DOHH2 (cell line): ENCODE data around the gene RIPOR2.

Experiments used
- EZH2phosphoT487 ChIP-seq: fragments of 200-600 bp; sonication (generic); IDR thresholded peaks from 2 replicates; pipeline ENCODE4 v1.6.1; 2017; ENCODE audit warnings: borderline replicate concordance, mild to moderate bottlenecking, antibody characterized with exemption, low read length, moderate library complexity, mixed read lengths
- TF ChIP-seq, protein P1 (sequence below): fragments of 200-600 bp; sonication (generic); IDR thresholded peaks from one replicate; pipeline ENCODE4 v1.5.1; 2014; ENCODE audit warnings: antibody characterized with exemption, mild to moderate bottlenecking, low read depth, low read length; ENCODE audit not compliant: poor library complexity, severe bottlenecking

DNA sequence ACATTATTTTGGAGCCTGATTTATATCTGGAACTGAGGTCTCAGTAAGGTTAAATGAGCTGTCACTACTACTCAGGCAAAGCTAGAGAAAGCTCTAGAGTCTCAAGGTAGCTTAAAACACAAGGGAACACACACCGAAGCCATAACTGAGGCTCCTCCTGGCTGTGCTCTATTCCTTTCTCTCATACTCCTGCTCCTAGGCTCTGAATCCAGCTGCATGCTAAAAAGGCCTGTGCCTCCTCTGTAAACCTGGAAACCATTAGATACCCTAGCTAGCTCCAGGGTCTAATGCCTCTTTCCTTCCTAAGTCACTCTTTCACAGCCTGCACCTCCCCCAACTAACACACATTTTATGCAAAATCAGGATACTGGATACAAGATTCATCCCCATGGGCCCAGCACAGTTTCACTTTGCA lies 17.1 kb downstream of the RIPOR2 start:
- TF ChIP-seq, protein P1, sequence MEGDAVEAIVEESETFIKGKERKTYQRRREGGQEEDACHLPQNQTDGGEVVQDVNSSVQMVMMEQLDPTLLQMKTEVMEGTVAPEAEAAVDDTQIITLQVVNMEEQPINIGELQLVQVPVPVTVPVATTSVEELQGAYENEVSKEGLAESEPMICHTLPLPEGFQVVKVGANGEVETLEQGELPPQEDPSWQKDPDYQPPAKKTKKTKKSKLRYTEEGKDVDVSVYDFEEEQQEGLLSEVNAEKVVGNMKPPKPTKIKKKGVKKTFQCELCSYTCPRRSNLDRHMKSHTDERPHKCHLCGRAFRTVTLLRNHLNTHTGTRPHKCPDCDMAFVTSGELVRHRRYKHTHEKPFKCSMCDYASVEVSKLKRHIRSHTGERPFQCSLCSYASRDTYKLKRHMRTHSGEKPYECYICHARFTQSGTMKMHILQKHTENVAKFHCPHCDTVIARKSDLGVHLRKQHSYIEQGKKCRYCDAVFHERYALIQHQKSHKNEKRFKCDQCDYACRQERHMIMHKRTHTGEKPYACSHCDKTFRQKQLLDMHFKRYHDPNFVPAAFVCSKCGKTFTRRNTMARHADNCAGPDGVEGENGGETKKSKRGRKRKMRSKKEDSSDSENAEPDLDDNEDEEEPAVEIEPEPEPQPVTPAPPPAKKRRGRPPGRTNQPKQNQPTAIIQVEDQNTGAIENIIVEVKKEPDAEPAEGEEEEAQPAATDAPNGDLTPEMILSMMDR, result no peak
- no peak for TF ChIP-seq EZH2phosphoT487
